Transverse colon (tissue), 4 donors: ENCODE data around the gene PRKCE.

Source experiments
- CTCF ChIP-seq, 5 experiments: fragments of 200-600 bp in 3 of 5; fragments of 450-650 bp in 2 of 5; sonication (generic) in 3 of 5; IDR thresholded peaks; 1 replicate in 2 of 5; 2 replicates in 3 of 5; pipeline ENCODE4 v1.5.1; 2016 to 2017; ENCODE audit warnings: antibody characterized with exemption in 5 of 5, inconsistent platforms in 3 of 5, mild to moderate bottlenecking in 2 of 5, moderate library complexity in 1 of 5
- POLR2A ChIP-seq: fragments of 450-650 bp; IDR thresholded peaks from one replicate; pipeline ENCODE4 v1.6.1; 2016; ENCODE audit warnings: antibody characterized with exemption, mild to moderate bottlenecking, moderate library complexity
- POLR2AphosphoS5 ChIP-seq, 3 donors: sonication (generic); formaldehyde crosslinking; IDR thresholded peaks; one replicate each; pipeline ENCODE4 v1.6.1; 2016; ENCODE audit warnings: antibody characterized with exemption in 3 of 3

GRCh38 chr2:46163804-46164528 lies 512.5 kb downstream of the PRKCE start:
- no peak for TF ChIP-seq CTCF (IDR thresholded peaks at IDR 0.05)
- TF ChIP-seq POLR2AphosphoS5 (IDR thresholded peaks at IDR 0.05) = peak in 1 of 3 donors; percentile 9
- no peak for TF ChIP-seq POLR2A
